SK-N-SH treated with all-trans-retinoic acid at 6 μM for 48 hours (cell line): ENCODE measurements around the gene FBXO17.

Source experiments
- OSR1 ChIP-seq: fragments of 250-450 bp; sonication (Bioruptor Pico); IDR thresholded peaks from 2 replicates; pipeline ENCODE4 v1.8.0; 2022; ENCODE audit warnings: moderate library complexity, mild to moderate bottlenecking, inconsistent platforms
- RARB ChIP-seq: fragments of 250-450 bp; sonication (Bioruptor Pico); IDR thresholded peaks from 2 replicates; pipeline ENCODE4 v1.8.0; 2021; ENCODE audit warnings: mild to moderate bottlenecking, moderate library complexity
- ZFP3 ChIP-seq: fragments of 250-450 bp; sonication (Bioruptor Pico); IDR thresholded peaks from 2 replicates; pipeline ENCODE4 v1.5.0; 2020; ENCODE audit warnings: mild to moderate bottlenecking, moderate library complexity
- ZFP30 ChIP-seq: fragments of 450-650 bp; formaldehyde crosslinking; IDR thresholded peaks from 2 replicates; pipeline ENCODE4 v1.5.0; 2022; ENCODE audit warnings: mild to moderate bottlenecking, moderate library complexity
- TF ChIP-seq, protein P1 (sequence below): fragments of 250-450 bp; sonication (Bioruptor Pico); IDR thresholded peaks from 2 replicates; pipeline ENCODE4 v1.5.1; 2020; ENCODE audit warnings: low read depth, mild to moderate bottlenecking, moderate library complexity

DNA sequence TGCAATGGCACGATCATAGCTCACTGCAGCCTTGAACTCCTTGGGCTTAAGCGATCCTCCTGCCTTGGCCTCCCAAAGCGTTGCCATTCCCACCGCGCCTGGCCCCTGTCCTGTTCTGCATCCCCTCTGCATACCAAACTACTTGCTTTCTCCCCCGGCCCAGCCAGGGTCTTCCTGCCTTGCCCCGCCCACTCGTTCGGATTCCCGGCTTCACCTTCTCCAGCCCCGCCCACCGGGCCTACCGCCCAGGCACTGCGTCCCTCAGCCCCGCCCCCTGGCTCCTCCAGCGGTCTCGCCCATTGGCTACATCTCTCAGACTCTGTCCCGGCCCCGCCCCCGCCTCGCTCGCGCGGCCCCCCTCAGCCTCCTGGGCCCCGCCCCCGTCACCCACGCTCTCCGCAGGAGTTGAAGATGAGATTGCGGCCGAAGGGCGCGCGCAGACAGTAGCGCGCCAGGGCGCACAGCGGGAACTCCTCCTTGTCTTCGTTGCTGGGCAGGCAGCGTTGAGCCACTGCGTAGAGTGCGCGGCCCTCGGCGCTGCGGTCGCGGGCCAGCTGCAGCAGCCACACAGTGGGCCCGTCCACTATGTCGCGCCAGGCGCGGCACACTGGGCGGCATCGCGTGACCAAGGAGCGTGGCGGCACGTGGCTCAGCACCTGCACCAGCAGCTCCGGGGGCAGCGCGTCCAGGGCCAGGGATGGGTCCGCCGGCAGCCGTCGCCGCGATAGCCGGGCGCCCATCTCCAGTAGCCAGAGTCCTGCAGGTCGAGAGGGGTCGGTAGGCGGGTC, 25.8 kb downstream of the FBXO17 start:
- TF ChIP-seq OSR1, result no peak
- TF ChIP-seq, protein P1, sequence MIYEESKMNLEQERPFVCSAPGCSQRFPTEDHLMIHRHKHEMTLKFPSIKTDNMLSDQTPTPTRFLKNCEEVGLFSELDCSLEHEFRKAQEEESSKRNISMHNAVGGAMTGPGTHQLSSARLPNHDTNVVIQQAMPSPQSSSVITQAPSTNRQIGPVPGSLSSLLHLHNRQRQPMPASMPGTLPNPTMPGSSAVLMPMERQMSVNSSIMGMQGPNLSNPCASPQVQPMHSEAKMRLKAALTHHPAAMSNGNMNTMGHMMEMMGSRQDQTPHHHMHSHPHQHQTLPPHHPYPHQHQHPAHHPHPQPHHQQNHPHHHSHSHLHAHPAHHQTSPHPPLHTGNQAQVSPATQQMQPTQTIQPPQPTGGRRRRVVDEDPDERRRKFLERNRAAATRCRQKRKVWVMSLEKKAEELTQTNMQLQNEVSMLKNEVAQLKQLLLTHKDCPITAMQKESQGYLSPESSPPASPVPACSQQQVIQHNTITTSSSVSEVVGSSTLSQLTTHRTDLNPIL (CRISPR knock-in tag), result no peak
- TF ChIP-seq RARB (CRISPR knock-in tag), result no peak
- TF ChIP-seq ZFP30 (CRISPR knock-in tag), result no peak
- TF ChIP-seq ZFP3 (CRISPR knock-in tag), result no peak
